ENCODE measurements around the gene VWCE.

VWCE gene

DNA sequence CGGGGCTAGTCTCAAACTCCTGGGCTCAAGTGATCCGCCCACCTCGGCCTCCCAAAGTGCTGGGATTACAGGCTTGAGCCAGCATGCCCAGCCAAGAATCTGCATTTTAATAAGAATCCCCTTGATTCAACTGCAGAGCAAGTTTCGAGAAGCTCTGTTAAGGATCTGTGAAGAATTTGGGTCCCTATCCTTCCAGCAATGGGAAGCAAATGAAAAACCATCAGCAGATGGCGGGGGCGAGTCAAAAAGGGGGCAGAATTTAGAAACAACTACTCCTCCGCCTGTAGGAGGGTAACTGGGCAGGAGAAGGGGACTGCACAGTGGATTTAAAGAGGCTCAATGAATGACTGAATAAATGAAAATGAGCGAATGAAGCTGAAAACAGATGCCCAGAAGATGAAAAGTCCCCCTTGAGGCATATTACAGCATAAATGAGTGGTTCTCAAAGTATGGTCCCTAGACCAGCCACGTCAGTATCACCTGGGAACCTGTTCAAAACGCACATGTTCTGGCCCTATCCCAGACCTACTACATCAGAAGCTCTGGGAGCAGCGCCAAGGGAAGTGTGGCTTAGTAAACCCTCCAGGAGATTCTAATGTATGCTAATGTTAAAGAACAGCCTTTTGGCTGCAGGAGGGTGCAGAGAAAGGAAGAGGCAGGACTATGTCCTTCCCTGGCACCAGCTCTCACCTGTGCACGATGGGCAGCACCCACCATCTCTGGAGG lies 15.0 kb downstream of the VWCE start:
- peaks cover 27% of the 10 kb centered on the region; the same call in 1 of the 2 replicates for H3K36me3 ChIP-seq (ENCODE audit: insufficient read depth, low read length)
- no peak overlapping the region for H3K27ac ChIP-seq (ENCODE audit: low read depth, low read length)
- peaks cover 5% of the 10 kb centered on the region; the same call in 1 of the 2 replicates for H3K27me3 ChIP-seq (ENCODE audit: insufficient read depth, low read length)
- no peaks in the 10 kb centered on the region for H3K9me3 ChIP-seq (ENCODE audit: insufficient read depth, low read depth, low read length)
- H3K4me1 ChIP-seq (ENCODE audit: insufficient read depth, low read length) = peaks cover 13% of the 10 kb centered on the region
- no peak overlapping the region for H3K4me3 ChIP-seq (ENCODE audit: low read length)
- WGBS = 68% methylated on average over 12 of the region's 12 CpGs
- no peak overlapping the region for H3K9ac ChIP-seq (ENCODE audit: low read depth, low read length)

DNA sequence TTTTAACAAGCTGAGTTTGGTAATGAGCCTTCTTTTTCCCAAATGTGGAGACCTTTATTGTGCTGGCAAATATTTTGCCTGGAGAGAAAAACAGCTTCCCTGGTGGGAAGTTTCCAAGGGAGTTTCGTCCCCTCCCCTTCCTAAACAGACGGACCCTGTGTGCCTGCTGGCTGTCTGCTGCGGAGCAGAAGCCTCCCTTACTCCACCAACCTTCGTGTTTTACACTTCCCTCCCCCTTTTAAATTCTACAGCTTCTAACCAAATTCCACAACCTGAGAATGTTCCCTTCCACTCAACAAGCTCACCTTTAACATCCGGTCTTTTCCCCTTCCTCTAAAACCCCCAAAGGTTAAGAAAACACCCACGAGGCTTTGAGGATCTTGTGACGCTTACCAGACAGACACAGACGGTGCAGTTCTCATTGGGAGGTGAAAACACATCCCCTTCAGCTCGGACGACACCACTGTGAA lies 17.1 kb downstream of the VWCE start:
- no peak overlapping the region for H3K9ac ChIP-seq (ENCODE audit: low read depth, low read length)
- no peaks in the 10 kb centered on the region for H3K9me3 ChIP-seq (ENCODE audit: insufficient read depth, low read depth, low read length)
- H3K4me1 ChIP-seq (ENCODE audit: insufficient read depth, low read length) = peaks cover 13% of the 10 kb centered on the region
- H3K27me3 ChIP-seq (ENCODE audit: insufficient read depth, low read length) = peaks cover 5% of the 10 kb centered on the region; the same call in 1 of the 2 replicates
- no peak overlapping the region for H3K4me3 ChIP-seq (ENCODE audit: low read length)
- H3K27ac ChIP-seq (ENCODE audit: low read depth, low read length) = no peak overlapping the region
- WGBS = 63% methylated on average over 10 of the region's 10 CpGs
- peaks cover 30% of the 10 kb centered on the region; the same call in 1 of the 2 replicates for H3K36me3 ChIP-seq (ENCODE audit: insufficient read depth, low read length)

DNA sequence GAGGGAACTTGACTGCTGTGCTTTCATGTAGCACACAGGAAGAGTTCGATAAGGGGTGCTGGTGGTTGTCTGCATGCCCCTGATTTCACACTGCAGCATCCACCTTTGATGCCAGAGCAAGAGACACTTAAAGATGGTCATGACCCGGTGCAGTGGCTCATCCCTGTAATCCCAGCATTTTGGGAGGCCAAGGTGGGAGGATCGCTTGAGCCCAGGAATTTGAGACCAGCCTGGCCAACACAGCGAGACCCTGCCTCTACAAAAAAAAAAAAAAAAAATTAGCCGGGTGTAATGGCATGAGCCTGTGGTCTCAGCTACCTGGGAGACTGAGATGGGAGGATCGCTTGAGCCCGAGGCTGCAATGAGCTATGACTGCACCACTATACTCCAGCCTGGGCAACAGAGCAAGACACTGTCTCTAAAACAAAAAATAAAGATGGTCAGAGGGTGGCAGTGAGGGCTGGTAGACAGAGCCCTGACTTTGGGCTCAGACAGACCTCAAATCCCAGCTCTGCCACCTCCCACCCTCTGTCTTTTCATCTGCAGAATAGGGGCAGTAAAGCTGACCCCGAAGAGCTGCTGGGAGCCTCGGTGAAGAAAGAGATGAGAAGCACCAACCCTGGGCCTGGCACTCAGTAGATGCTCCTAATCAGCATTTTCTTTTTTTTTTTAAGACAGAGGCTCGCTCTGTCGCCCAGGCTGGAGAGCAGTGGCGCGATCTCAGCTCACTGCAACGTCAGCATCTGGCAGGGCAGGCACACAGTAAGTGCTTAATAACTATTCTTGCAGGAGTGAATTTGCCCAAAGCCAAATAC lies 17.7 kb downstream of the VWCE start:
- Histone ChIP-seq H3K27ac (ENCODE audit: low read depth, low read length) (no peak overlapping the region), H3K4me1 (ENCODE audit: insufficient read depth, low read length) (peaks cover 13% of the 10 kb centered on the region), H3K9ac (ENCODE audit: low read depth, low read length) (no peak overlapping the region), H3K36me3 (ENCODE audit: insufficient read depth, low read length) (peaks cover 30% of the 10 kb centered on the region; the same call in 1 of the 2 replicates), H3K9me3 (ENCODE audit: insufficient read depth, low read depth, low read length) (no peaks in the 10 kb centered on the region), H3K4me3 (ENCODE audit: low read length) (no peak overlapping the region), H3K27me3 (ENCODE audit: insufficient read depth, low read length) (0 out of 2 replicates have a peak, but pooled peaks cover 5% of the 10 kb centered on the region)
- WGBS = 81% methylated on average over 14 of the region's 14 CpGs

DNA sequence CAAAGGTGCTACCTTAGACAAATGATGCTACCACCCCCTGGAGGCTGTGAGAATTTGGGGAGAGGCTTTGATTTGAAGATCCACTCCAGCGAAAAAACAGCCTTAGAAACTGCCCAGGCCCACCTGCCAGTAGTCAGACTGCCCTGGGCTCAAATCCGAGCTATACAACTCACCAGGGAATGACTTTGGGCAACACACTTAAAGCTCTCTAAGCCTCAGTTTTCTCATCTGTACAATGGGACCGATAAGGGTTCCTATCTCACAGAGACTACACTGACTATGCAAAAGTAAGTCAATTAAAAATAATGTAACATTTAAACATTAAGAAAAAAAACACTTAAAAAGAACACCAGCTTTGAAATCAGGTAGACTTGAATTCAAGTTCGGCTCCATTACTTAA lies 19.9 kb downstream of the VWCE start:
- H3K27ac ChIP-seq (ENCODE audit: low read depth, low read length) = no peak overlapping the region
- H3K9ac ChIP-seq (ENCODE audit: low read depth, low read length) = no peak overlapping the region
- peaks cover 37% of the 10 kb centered on the region; the same call in 1 of the 2 replicates for H3K36me3 ChIP-seq (ENCODE audit: insufficient read depth, low read length)
- no peaks in the 10 kb centered on the region for H3K9me3 ChIP-seq (ENCODE audit: insufficient read depth, low read depth, low read length)
- H3K27me3 ChIP-seq (ENCODE audit: insufficient read depth, low read length) = 0 out of 2 replicates have a peak, but pooled peaks cover 5% of the 10 kb centered on the region
- WGBS = 91% methylated on average over 4 of the region's 4 CpGs
- H3K4me1 ChIP-seq (ENCODE audit: insufficient read depth, low read length) = peaks cover 11% of the 10 kb centered on the region
- no peak overlapping the region for H3K4me3 ChIP-seq (ENCODE audit: low read length)

DNA sequence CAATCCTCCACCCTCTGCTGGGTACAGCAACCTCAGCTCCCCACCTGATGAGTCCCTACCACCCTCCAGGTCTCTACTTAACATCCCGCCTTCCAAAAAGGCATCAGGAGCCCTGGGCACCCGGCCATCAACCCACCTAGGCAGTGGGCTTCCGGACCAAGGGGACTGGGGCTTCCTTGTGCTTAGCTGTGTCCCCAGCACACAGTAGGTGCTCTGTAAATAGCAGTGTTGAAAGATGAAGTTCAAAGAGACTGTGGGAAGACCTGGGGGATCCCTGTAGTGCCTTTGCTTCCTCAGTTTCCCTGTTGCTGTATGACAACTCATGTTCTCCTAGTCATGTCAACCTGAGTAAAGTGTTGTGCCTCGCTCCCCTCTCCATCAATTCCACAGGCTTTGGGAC lies 21.0 kb downstream of the VWCE start:
- no peak overlapping the region for H3K4me3 ChIP-seq (ENCODE audit: low read length)
- peaks cover 36% of the 10 kb centered on the region; the same call in 1 of the 2 replicates for H3K36me3 ChIP-seq (ENCODE audit: insufficient read depth, low read length)
- no peaks in the 10 kb centered on the region for H3K9me3 ChIP-seq (ENCODE audit: insufficient read depth, low read depth, low read length)
- H3K27ac ChIP-seq (ENCODE audit: low read depth, low read length) = no peak overlapping the region
- 0 out of 2 replicates have a peak, but pooled peaks cover 5% of the 10 kb centered on the region for H3K27me3 ChIP-seq (ENCODE audit: insufficient read depth, low read length)
- peaks cover 8% of the 10 kb centered on the region for H3K4me1 ChIP-seq (ENCODE audit: insufficient read depth, low read length)
- 94% methylated on average over 4 of the region's 4 CpGs for WGBS
- no peak overlapping the region; the same call in 1 of the 2 replicates for H3K9ac ChIP-seq (ENCODE audit: low read depth, low read length)

DNA sequence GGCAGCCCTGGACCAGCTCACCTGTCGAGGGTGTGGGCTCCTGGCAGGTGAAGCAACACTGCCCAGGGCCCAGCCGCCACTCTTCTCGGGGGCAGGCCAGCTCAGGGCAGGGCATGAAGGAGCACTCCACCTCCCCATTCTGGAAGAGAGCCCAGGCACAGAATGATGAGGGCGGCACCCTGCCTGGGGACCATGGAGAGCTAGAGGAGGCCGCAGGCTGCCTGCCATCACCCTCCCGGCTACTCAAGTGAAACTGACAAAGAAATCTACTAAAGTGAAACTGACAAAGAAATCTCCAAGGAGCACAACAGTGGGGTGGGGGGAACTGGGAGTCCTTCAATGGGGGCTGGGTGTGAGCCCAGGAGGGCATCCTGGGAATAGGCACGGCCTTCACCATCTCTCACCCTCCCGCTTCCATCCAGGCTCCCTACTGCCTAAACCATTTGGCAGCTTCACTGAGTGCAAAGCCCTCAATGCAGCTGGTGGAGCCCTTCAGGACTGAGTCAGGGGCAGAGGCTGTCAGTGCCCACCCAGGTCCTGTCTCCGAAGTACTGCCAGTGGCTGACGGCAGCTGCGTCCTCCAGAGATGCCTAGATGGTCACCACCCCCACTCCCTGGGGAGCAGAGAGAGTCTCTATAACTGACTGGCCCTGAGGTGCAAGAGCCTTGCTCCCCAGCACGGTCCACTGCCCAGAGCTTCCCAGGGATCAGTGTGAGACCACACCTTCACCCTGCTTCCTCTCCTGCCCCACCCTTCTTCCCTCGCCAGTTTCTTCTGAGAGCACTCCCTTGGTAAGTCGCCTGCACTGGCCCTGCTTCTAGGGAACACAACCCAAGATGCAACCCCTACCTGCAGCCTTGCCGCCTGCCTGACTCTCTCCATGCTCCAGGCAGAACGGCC lies 21.7 kb downstream of the VWCE start:
- 0 out of 2 replicates have a peak, but pooled peaks cover 5% of the 10 kb centered on the region for H3K27me3 ChIP-seq (ENCODE audit: insufficient read depth, low read length)
- WGBS = 92% methylated on average over 16 of the region's 16 CpGs
- no peak overlapping the region; the same call in 1 of the 2 replicates for H3K9ac ChIP-seq (ENCODE audit: low read depth, low read length)
- H3K9me3 ChIP-seq (ENCODE audit: insufficient read depth, low read depth, low read length) = no peaks in the 10 kb centered on the region
- no peak overlapping the region for H3K27ac ChIP-seq (ENCODE audit: low read depth, low read length)
- H3K4me1 ChIP-seq (ENCODE audit: insufficient read depth, low read length) = peaks cover 7% of the 10 kb centered on the region
- H3K36me3 ChIP-seq (ENCODE audit: insufficient read depth, low read length) = peaks cover 34% of the 10 kb centered on the region; the same call in 1 of the 2 replicates
- no peak overlapping the region for H3K4me3 ChIP-seq (ENCODE audit: low read length)

DNA sequence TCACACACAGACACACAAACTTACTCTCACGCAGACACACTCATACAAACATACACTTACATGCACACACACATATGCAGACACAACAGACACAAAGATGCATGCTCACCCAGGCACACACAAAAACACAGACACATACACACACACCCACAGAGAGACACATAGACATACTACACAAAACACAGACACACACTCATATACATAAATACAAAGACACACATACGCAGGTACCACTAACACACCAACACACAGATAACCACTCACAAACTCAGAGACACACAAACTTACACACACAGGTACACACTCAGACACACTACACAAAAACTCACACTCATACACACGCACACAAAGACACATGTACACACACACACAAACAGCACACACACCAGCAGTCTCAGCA lies 22.4 kb downstream of the VWCE start:
- Histone ChIP-seq H3K27ac (ENCODE audit: low read depth, low read length) (no peak overlapping the region), H3K36me3 (ENCODE audit: insufficient read depth, low read length) (peaks cover 29% of the 10 kb centered on the region; the same call in 1 of the 2 replicates), H3K9ac (ENCODE audit: low read depth, low read length) (no peak overlapping the region), H3K4me3 (ENCODE audit: low read length) (no peak overlapping the region), H3K9me3 (ENCODE audit: insufficient read depth, low read depth, low read length) (no peaks in the 10 kb centered on the region), H3K4me1 (ENCODE audit: insufficient read depth, low read length) (0 out of 2 replicates have a peak, but pooled peaks cover under 1% of the 10 kb centered on the region), H3K27me3 (ENCODE audit: insufficient read depth, low read length) (no peaks in the 10 kb centered on the region)
- WGBS = 93% methylated on average over 3 of the region's 3 CpGs

DNA sequence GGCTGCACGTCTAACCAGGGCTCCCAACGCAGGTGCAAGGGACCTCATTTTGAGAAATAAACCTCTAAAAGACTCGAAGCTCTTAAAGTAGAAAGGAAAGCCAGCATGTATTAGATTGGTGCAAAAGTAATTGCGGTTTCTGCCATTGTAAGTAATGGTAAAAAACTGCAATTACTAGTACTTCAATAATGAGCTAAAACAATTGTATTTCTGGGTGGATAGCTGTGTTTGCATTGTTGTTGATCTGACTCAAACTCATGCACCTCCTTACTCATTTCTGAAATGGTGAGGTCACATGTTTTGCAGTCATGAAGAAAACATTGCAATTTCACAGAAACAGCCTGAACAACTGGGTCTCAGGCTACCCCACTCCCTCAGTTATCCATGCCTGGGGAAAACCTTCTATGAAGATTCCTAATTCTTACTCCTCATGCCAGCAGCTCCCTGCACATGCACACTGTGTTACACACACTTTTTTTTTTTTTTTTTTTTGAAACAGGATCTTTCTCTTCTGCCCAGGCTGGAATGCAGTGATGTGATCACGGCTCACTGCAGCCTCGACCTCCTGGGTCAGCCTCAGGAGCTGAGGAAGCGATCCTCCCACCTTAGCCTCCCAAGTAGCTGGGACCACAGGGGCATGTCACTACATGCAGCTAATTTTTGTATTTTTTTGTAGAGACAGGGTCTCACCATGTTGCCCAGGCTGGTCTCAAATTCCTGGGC lies 24.6 kb downstream of the VWCE start:
- no peaks in the 10 kb centered on the region for H3K4me1 ChIP-seq (ENCODE audit: insufficient read depth, low read length)
- H3K9ac ChIP-seq (ENCODE audit: low read depth, low read length) = no peak overlapping the region
- H3K27ac ChIP-seq (ENCODE audit: low read depth, low read length) = no peak overlapping the region
- no peak overlapping the region for H3K4me3 ChIP-seq (ENCODE audit: low read length)
- WGBS = 91% methylated on average over 7 of the region's 7 CpGs
- peaks cover 32% of the 10 kb centered on the region; the same call in 1 of the 2 replicates for H3K36me3 ChIP-seq (ENCODE audit: insufficient read depth, low read length)
- no peaks in the 10 kb centered on the region for H3K9me3 ChIP-seq (ENCODE audit: insufficient read depth, low read depth, low read length)
- no peaks in the 10 kb centered on the region for H3K27me3 ChIP-seq (ENCODE audit: insufficient read depth, low read length)

DNA sequence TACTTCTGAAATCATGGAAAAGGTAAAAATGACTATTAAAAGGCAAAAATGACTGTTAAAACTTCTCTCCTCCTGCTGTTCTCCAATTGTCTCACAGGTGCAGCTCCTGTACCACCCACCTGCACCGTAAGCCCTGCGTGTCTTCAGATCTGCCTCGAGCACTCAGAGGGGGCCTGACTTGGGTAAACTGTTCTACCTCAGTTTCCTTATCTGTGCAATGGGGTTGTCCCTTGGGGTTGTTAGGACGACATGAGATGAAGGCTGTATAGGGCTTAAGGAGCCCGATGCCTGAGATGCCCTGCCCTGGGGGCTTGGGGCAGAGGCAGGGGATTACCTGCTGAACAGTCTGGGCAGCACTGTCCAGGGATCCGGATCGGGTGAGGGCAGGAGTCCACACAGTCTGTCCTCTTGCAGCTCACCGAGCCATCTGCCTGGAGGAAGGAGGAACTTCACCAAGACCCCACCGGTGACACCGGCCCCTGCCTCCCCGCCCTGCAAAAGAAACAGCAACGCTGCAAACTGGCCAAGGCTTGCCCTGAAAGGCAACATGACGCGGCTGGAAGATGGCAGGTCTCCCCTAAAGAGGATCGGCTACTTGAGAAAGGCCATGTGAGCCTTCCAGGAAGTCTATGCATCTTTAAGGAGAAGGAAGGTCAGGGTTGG lies 26.4 kb downstream of the VWCE start:
- peaks cover 17% of the 10 kb centered on the region; the same call in 1 of the 2 replicates for H3K36me3 ChIP-seq (ENCODE audit: insufficient read depth, low read length)
- no peaks in the 10 kb centered on the region for H3K9me3 ChIP-seq (ENCODE audit: insufficient read depth, low read depth, low read length)
- no peak overlapping the region for H3K27ac ChIP-seq (ENCODE audit: low read depth, low read length)
- 95% methylated on average over 15 of the region's 15 CpGs for WGBS
- H3K4me1 ChIP-seq (ENCODE audit: insufficient read depth, low read length) = no peaks in the 10 kb centered on the region
- H3K4me3 ChIP-seq (ENCODE audit: low read length) = no peak overlapping the region
- H3K9ac ChIP-seq (ENCODE audit: low read depth, low read length) = no peak overlapping the region
- no peaks in the 10 kb centered on the region for H3K27me3 ChIP-seq (ENCODE audit: insufficient read depth, low read length)

All from HUES64 (cell line).